ENCODE measurements around the gene RUNX1.

DNA sequence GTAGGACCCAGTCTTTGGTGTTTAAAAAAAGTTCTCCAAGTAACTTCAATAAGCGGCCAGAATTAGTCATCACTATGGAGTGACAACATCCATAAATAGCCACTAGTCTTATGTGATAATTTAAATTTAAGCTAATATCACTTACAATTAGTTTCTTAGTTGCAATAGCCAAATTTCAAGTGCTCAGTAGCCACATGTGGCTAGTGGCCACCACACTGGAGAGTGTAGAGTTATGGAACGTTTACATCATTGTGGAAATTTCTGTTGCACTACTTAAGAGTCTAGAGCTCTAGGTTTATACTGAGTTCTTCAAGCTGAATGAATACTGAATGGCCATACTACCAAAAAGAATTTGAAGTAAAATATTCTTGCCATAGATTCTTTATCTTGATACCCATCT is 121.1 kb downstream of the RUNX1 start:
- TF ChIP-seq, protein P1, sequence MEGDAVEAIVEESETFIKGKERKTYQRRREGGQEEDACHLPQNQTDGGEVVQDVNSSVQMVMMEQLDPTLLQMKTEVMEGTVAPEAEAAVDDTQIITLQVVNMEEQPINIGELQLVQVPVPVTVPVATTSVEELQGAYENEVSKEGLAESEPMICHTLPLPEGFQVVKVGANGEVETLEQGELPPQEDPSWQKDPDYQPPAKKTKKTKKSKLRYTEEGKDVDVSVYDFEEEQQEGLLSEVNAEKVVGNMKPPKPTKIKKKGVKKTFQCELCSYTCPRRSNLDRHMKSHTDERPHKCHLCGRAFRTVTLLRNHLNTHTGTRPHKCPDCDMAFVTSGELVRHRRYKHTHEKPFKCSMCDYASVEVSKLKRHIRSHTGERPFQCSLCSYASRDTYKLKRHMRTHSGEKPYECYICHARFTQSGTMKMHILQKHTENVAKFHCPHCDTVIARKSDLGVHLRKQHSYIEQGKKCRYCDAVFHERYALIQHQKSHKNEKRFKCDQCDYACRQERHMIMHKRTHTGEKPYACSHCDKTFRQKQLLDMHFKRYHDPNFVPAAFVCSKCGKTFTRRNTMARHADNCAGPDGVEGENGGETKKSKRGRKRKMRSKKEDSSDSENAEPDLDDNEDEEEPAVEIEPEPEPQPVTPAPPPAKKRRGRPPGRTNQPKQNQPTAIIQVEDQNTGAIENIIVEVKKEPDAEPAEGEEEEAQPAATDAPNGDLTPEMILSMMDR (IDR thresholded peaks at IDR 0.05; ENCODE audit: low read depth, low read length), result no peak
- no peak for TF ChIP-seq POLR2A (IDR thresholded peaks at IDR 0.05; ENCODE audit: extremely low read depth, insufficient read length)
